GM23338 (cell line): ENCODE data around the gene PHGDH. TPM values are rescaled to one million over a fixed set of nuclear protein-coding genes. Genes with fewer than 3 reads are reported as not detected.

Experiments used
- ATAC-seq: fragments of 200-7000 bp; cut with Tn5 transposase; 3 replicates; pipeline ENCODE4 v1.9.1; 2020
- DNase-seq: peaks from one replicate; pipeline ENCODE4 v3.0.0-alpha.2; 2015; ENCODE audit warnings: low spot score
- H2AFZ ChIP-seq: fragments of 200-600 bp; sonication (generic); 2 replicates; pipeline ENCODE4 v1.8.0; 2016; ENCODE audit warnings: antibody characterized with exemption, mild to moderate bottlenecking, moderate library complexity
- H3F3A ChIP-seq: fragments of 200-600 bp; sonication (generic); replicated peaks from 2 replicates; pipeline ENCODE4 v1.8.0; 2017; ENCODE audit warnings: antibody characterized with exemption, mixed run types, low read depth
- H3K27ac ChIP-seq: fragments of 200-600 bp; sonication (generic); 2 replicates; pipeline ENCODE4 v1.6.1; 2016; ENCODE audit warnings: low read depth
- H3K27me3 ChIP-seq: fragments of 200-600 bp; sonication (generic); 2 replicates; pipeline ENCODE4 v1.8.0; 2016; ENCODE audit warnings: mild to moderate bottlenecking, mixed run types, moderate library complexity; ENCODE audit not compliant: insufficient read depth
- H3K36me3 ChIP-seq: fragments of 200-600 bp; sonication (generic); 2 replicates; pipeline ENCODE4 v1.8.0; 2016; ENCODE audit warnings: mild to moderate bottlenecking; ENCODE audit not compliant: insufficient read depth
- H3K4me1 ChIP-seq: fragments of 200-600 bp; sonication (generic); 2 replicates; pipeline ENCODE4 v1.8.0; 2016; ENCODE audit warnings: mild to moderate bottlenecking, moderate library complexity; ENCODE audit not compliant: insufficient read depth
- H3K4me2 ChIP-seq: fragments of 200-600 bp; sonication (generic); 2 replicates; pipeline ENCODE4 v1.7.1; 2017; ENCODE audit warnings: mixed run types
- H3K4me3 ChIP-seq: fragments of 200-600 bp; sonication (generic); 2 replicates; pipeline ENCODE4 v1.6.1; 2016; ENCODE audit warnings: mixed run types
- H3K79me2 ChIP-seq: fragments of 200-600 bp; sonication (generic); replicated peaks from 2 replicates; pipeline ENCODE4 v1.8.0; 2017; ENCODE audit warnings: mild to moderate bottlenecking; ENCODE audit not compliant: insufficient read depth
- H3K9me2 ChIP-seq: fragments of 200-600 bp; sonication (generic); 2 replicates; pipeline ENCODE4 v1.8.0; 2017; ENCODE audit not compliant: insufficient read depth
- H4K20me1 ChIP-seq: fragments of 200-600 bp; sonication (generic); replicated peaks from 2 replicates; pipeline ENCODE4 v1.8.0; 2017; ENCODE audit warnings: mild to moderate bottlenecking; ENCODE audit not compliant: insufficient read depth
- H3K27ac Mint-ChIP-seq: 2 replicates; pipeline ENCODE4 v1.8.0; 2020; ENCODE audit warnings: inconsistent platforms, mild to moderate bottlenecking, moderate library complexity, mixed read lengths
- H3K27me3 Mint-ChIP-seq: 3 replicates; pipeline ENCODE4 v1.8.0; 2022; ENCODE audit warnings: low read depth, mild to moderate bottlenecking, moderate library complexity, mixed read lengths, inconsistent platforms; ENCODE audit not compliant: insufficient read depth, poor library complexity
- H3K36me3 Mint-ChIP-seq: 3 replicates; pipeline ENCODE4 v1.8.0; 2021; ENCODE audit warnings: low read depth, mild to moderate bottlenecking, inconsistent platforms, moderate library complexity, mixed read lengths
- H3K4me1 Mint-ChIP-seq: 3 replicates; pipeline ENCODE4 v1.8.0; 2020; ENCODE audit warnings: mild to moderate bottlenecking, inconsistent platforms, mixed read lengths
- H3K4me3 Mint-ChIP-seq: 3 replicates; pipeline ENCODE4 v1.8.0; 2021; ENCODE audit warnings: moderate library complexity, mild to moderate bottlenecking, inconsistent platforms, mixed read lengths
- H3K9me3 Mint-ChIP-seq: 3 replicates; pipeline ENCODE4 v1.8.0; 2020; ENCODE audit warnings: moderate library complexity, mild to moderate bottlenecking, inconsistent platforms, mixed read lengths
- CREB1 ChIP-seq: fragments of 250-450 bp; sonication (Bioruptor Pico); IDR thresholded peaks from 2 replicates; pipeline ENCODE4 v1.5.0; 2020; ENCODE audit warnings: low read depth, mild to moderate bottlenecking, moderate library complexity
- CTCF ChIP-seq, 2 experiments: fragments of 200-600 bp in 1 of 2; sonication (generic) in 1 of 2; conservative IDR thresholded peaks; 2 replicates each; pipeline versions ENCODE4 v1.5.1 to v1.6.1; 2016 to 2017; ENCODE audit warnings: antibody characterized with exemption in 2 of 2, low read depth in 2 of 2, mild to moderate bottlenecking in 2 of 2, moderate library complexity in 1 of 2
- ETS1 ChIP-seq: IDR thresholded peaks from 2 replicates; pipeline ENCODE4 v1.6.1; 2016; ENCODE audit warnings: antibody characterized with exemption
- EZH2 ChIP-seq: fragments of 200-600 bp; sonication (generic); IDR thresholded peaks from one replicate; pipeline ENCODE4 v1.8.0; 2017; ENCODE audit warnings: antibody characterized with exemption, mild to moderate bottlenecking, low read depth; ENCODE audit not compliant: unreplicated experiment
- EZH2phosphoT487 ChIP-seq: fragments of 200-600 bp; sonication (generic); IDR thresholded peaks from one replicate; pipeline ENCODE4 v1.8.1; 2018; ENCODE audit warnings: antibody characterized with exemption; ENCODE audit not compliant: unreplicated experiment
- JUNB ChIP-seq: IDR thresholded peaks from one replicate; pipeline ENCODE4 v1.6.1; 2016; ENCODE audit warnings: antibody characterized with exemption; ENCODE audit not compliant: unreplicated experiment
- NANOG ChIP-seq: IDR thresholded peaks from 2 replicates; pipeline ENCODE4 v1.6.1; 2016; ENCODE audit warnings: antibody characterized with exemption, borderline replicate concordance
- POLR2AphosphoS5 ChIP-seq: IDR thresholded peaks from 2 replicates; pipeline ENCODE4 v1.6.1; 2016; ENCODE audit warnings: antibody characterized with exemption, low read depth
- REST ChIP-seq: IDR thresholded peaks from one replicate; pipeline ENCODE4 v1.6.1; 2018; ENCODE audit warnings: antibody characterized with exemption; ENCODE audit not compliant: unreplicated experiment
- STAT1 ChIP-seq: IDR thresholded peaks from one replicate; pipeline ENCODE4 v1.6.1; 2016; ENCODE audit warnings: antibody characterized with exemption; ENCODE audit not compliant: unreplicated experiment
- ZNF114 ChIP-seq: fragments of 250-450 bp; sonication (Bioruptor Pico); IDR thresholded peaks from 2 replicates; pipeline ENCODE4 v1.5.0; 2020; ENCODE audit warnings: mild to moderate bottlenecking, moderate library complexity
- ZNF331 ChIP-seq: fragments of 250-450 bp; sonication (Bioruptor Pico); IDR thresholded peaks from 2 replicates; pipeline ENCODE4 v1.5.0; 2020; ENCODE audit warnings: low read depth, mild to moderate bottlenecking, moderate library complexity
- ZNF462 ChIP-seq: fragments of 250-450 bp; sonication (Bioruptor Pico); IDR thresholded peaks from 2 replicates; pipeline ENCODE4 v1.5.0; 2020; ENCODE audit warnings: mild to moderate bottlenecking, moderate library complexity
- polyA plus RNA-seq: library from polyadenylated mRNA; unstranded; fragments of >200 nt; fragmentation: Nextera tagmentation; extraction: Ambion mirVana; gene quantifications from 2 replicates; pipeline ENCODE4 v1.2.1, GENCODE V29; 2016
- total RNA-seq: library from RNA; depleted of rRNA; stranded (reverse); fragments of >200 nt; shearing (Covaris generic); gene quantifications from 2 replicates; pipeline ENCODE4 v1.2.3, GENCODE V29; 2014

Gene PHGDH
- total and polyA plus RNA-seq, 2 experiments from 2014 or later: 612 to 885 TPM

- TF ChIP-seq CTCF (conservative IDR thresholded peaks at IDR 0.05; ENCODE audit: low read depth in 2 of 2) (no peak), JUNB (no peak), EZH2phosphoT487 (no peak), ETS1 (no peak), STAT1 (no peak)
Observed at GRCh38 chr1:119701659-119702058, 10.1 kb upstream of the PHGDH start (continued).

GRCh38 chr1:119702384-119702783 is 9.3 kb upstream of the PHGDH start:
- Mint-ChIP-seq H3K27ac (no peak overlapping the region), H3K4me1 (0 out of 3 replicates have a peak, but pooled peaks cover 3% of the 10 kb centered on the region), H3K4me3 (no peak overlapping the region), H3K36me3 (peaks cover 18% of the 10 kb centered on the region), H3K9me3 (peaks cover 31% of the 10 kb centered on the region), H3K27me3 (no peaks in the 10 kb centered on the region)
- H3K4me2 ChIP-seq: no peak overlapping the region
- no peaks in the 10 kb centered on the region; the same call in 1 of the 2 replicates for H3K9me2 ChIP-seq
- H3K27ac ChIP-seq: no peak overlapping the region
- no peak overlapping the region for H2AFZ ChIP-seq
- no peak overlapping the region for H3K4me3 ChIP-seq
- no peaks in the 10 kb centered on the region for H3K79me2 ChIP-seq
- H3K27me3 ChIP-seq: no peaks in the 10 kb centered on the region
- no peaks in the 10 kb centered on the region; the same call in 1 of the 2 replicates for H3K36me3 ChIP-seq
- H3F3A ChIP-seq: no peaks in the 10 kb centered on the region
- H4K20me1 ChIP-seq: no peaks in the 10 kb centered on the region
- ATAC-seq (no peak), DNase-seq (no peak)
- no peaks in the 10 kb centered on the region for H3K4me1 ChIP-seq
- TF ChIP-seq EZH2: no peak
- TF ChIP-seq CREB1: no peak
- TF ChIP-seq JUNB: no peak
- no peak for TF ChIP-seq ZNF114
- no peak for TF ChIP-seq NANOG
- TF ChIP-seq POLR2AphosphoS5: no peak
- TF ChIP-seq ZNF331 (CRISPR knock-in tag): no peak
- TF ChIP-seq EZH2phosphoT487: no peak
- TF ChIP-seq STAT1: no peak
- no peak for TF ChIP-seq ZNF462 (CRISPR knock-in tag)
- no peak for TF ChIP-seq REST
